IPS-18c (cell line): Measurements from ENCODE around the gene SLC6A19.

Experiments used
- H3K4me3 ChIP-seq: 2 replicates; pipeline ENCODE4 v1.7.0; 2013; ENCODE audit warnings: low read depth, mild to moderate bottlenecking, low read length, moderate library complexity; ENCODE audit not compliant: insufficient read depth
- H3K9me3 ChIP-seq: one replicate; pipeline ENCODE4 v1.6.1; 2013; ENCODE audit warnings: mild to moderate bottlenecking, low read length, moderate library complexity; ENCODE audit not compliant: control insufficient read depth, insufficient read depth

Gene SLC6A19

GRCh38 chr5:1209896-1210776 lies 8.7 kb downstream of the SLC6A19 start:
- Histone ChIP-seq H3K9me3 (no peaks in the 10 kb centered on the region), H3K4me3 (no peak overlapping the region)

- Histone ChIP-seq H3K9me3 (no peaks in the 10 kb centered on the region), H3K4me3 (no peak overlapping the region)
Observed at GRCh38 chr5:1210832-1211251, 9.4 kb downstream of the SLC6A19 start.

- Histone ChIP-seq H3K9me3 (no peaks in the 10 kb centered on the region), H3K4me3 (no peak overlapping the region)
Observed at GRCh38 chr5:1211701-1212100, 10.3 kb downstream of the SLC6A19 start.

GRCh38 chr5:1212271-1212670 lies 10.9 kb downstream of the SLC6A19 start:
- no peak overlapping the region for H3K4me3 ChIP-seq
- H3K9me3 ChIP-seq = no peaks in the 10 kb centered on the region

GRCh38 chr5:1212881-1213280 lies 11.5 kb downstream of the SLC6A19 start:
- Histone ChIP-seq H3K4me3 (no peak overlapping the region), H3K9me3 (no peaks in the 10 kb centered on the region)

- Histone ChIP-seq H3K9me3 (no peaks in the 10 kb centered on the region), H3K4me3 (no peak overlapping the region)
Observed at GRCh38 chr5:1213508-1214162, 12.2 kb downstream of the SLC6A19 start.

- Histone ChIP-seq H3K9me3 (no peaks in the 10 kb centered on the region), H3K4me3 (no peak overlapping the region)
Observed at GRCh38 chr5:1214163-1214935, 13.0 kb downstream of the SLC6A19 start.

- Histone ChIP-seq H3K4me3 (no peak overlapping the region), H3K9me3 (no peaks in the 10 kb centered on the region)
Observed at GRCh38 chr5:1214936-1215220, 13.5 kb downstream of the SLC6A19 start.

- Histone ChIP-seq H3K4me3 (no peak overlapping the region), H3K9me3 (no peaks in the 10 kb centered on the region)
Observed at GRCh38 chr5:1215320-1216096, 14.1 kb downstream of the SLC6A19 start.

GRCh38 chr5:1216211-1216917 lies 15.0 kb downstream of the SLC6A19 start:
- no peak overlapping the region for H3K4me3 ChIP-seq
- H3K9me3 ChIP-seq = no peaks in the 10 kb centered on the region

GRCh38 chr5:1216918-1217295 lies 15.5 kb downstream of the SLC6A19 start:
- Histone ChIP-seq H3K4me3 (no peak overlapping the region), H3K9me3 (no peaks in the 10 kb centered on the region)

- Histone ChIP-seq H3K9me3 (no peaks in the 10 kb centered on the region), H3K4me3 (no peak overlapping the region)
Observed at GRCh38 chr5:1217596-1218206, 16.3 kb downstream of the SLC6A19 start.

- Histone ChIP-seq H3K9me3 (no peaks in the 10 kb centered on the region), H3K4me3 (no peak overlapping the region)
Observed at GRCh38 chr5:1218351-1219080, 17.1 kb downstream of the SLC6A19 start.

GRCh38 chr5:1219098-1219767 lies 17.8 kb downstream of the SLC6A19 start:
- no peaks in the 10 kb centered on the region for H3K9me3 ChIP-seq
- H3K4me3 ChIP-seq = no peak overlapping the region

- Histone ChIP-seq H3K9me3 (no peaks in the 10 kb centered on the region), H3K4me3 (no peak overlapping the region)
Observed at GRCh38 chr5:1219768-1220100, 18.3 kb downstream of the SLC6A19 start.
